Measurements from ENCODE around the gene CA4. TPM values are rescaled to one million over a fixed set of nuclear protein-coding genes. Genes with fewer than 3 reads are reported as not detected.

CA4 gene
- polyA plus RNA-seq, 2 of the 4 experiments (the other 2 are of a cell fraction), result 0.06 TPM; not detected in 1

- 67% methylated on average over 16 of the region's 19 CpGs for WGBS (ENCODE audit: missing lambda C conversion rate)
- ATAC-seq (no peak), DNase-seq (ENCODE audit: low read depth in 1 of 2, low spot score in 1 of 2) (no peak), FAIRE-seq (no peak)
- TF ChIP-seq HEYL (CRISPR knock-in tag; IDR thresholded peaks at IDR 0.05), result no peak
- no peak for TF ChIP-seq HDAC2 (IDR thresholded peaks at IDR 0.05)
- TF ChIP-seq RCOR1 (IDR thresholded peaks at IDR 0.05; ENCODE audit: low read depth, low read length), result no peak
- no peak for TF ChIP-seq CHD2 (IDR thresholded peaks at IDR 0.05; ENCODE audit: low read length, partially characterized antibody)
- no peak for TF ChIP-seq MAX (IDR thresholded peaks at IDR 0.05)
- no peak for TF ChIP-seq POLR2A (IDR thresholded peaks at IDR 0.05; ENCODE audit: low read length)
- TF ChIP-seq NFE2L2 (conservative IDR thresholded peaks at IDR 0.05; ENCODE audit: low read length), result no peak
- Histone ChIP-seq H3K4me3 (no peak overlapping the region), H3K4me1 (peaks cover 14% of the 10 kb centered on the region), H3K27ac (no peak overlapping the region), H3K4me2 (no peak overlapping the region), H3K9me3 (no peaks in the 10 kb centered on the region)
- POLR2A ChIA-PET, result no interaction called here
- CTCF ChIA-PET, result interaction anchor here (0.9 to 15.1 kb wide), 3 partner anchors 9 to 72 kb away, joined by 3 to 150 read pairs (median 8); partner anchors contain the start of gene CA4
Observed at GRCh38 chr17:60158751-60159478, 9.1 kb downstream of the CA4 start.

- H3K9me3 ChIP-seq, result no peaks in the 10 kb centered on the region
- peaks cover 14% of the 10 kb centered on the region for H3K4me1 ChIP-seq
- CTCF ChIA-PET, result interaction anchor here (1.0 to 15.1 kb wide), 3 partner anchors 10 to 16 kb away, joined by 3 to 150 read pairs (median 8); partner anchors contain the start of gene CA4
- H3K27ac ChIP-seq, result no peak overlapping the region
- no peak for ATAC-seq
- FAIRE-seq, result no peak
- POLR2A ChIA-PET, result no interaction called here
- WGBS (ENCODE audit: missing lambda C conversion rate), result 82% methylated on average over 6 of the region's 6 CpGs
- TF ChIP-seq BHLHE40 (IDR thresholded peaks at IDR 0.05; ENCODE audit: low read depth, low read length), result no peak
- TF ChIP-seq ZSCAN20 (CRISPR knock-in tag; IDR thresholded peaks at IDR 0.05), result no peak
- no peak for TF ChIP-seq HOXB13 (CRISPR knock-in tag; IDR thresholded peaks at IDR 0.05; ENCODE audit: low read depth)
- TF ChIP-seq HDAC2 (IDR thresholded peaks at IDR 0.05), result no peak
- no peak for TF ChIP-seq ELK1 (IDR thresholded peaks at IDR 0.05; ENCODE audit: low read depth, low read length)
- no peak for TF ChIP-seq ZC3H11A (IDR thresholded peaks at IDR 0.05)
- no peak for TF ChIP-seq EHF (CRISPR knock-in tag; IDR thresholded peaks at IDR 0.05)
- TF ChIP-seq HOXB5 (CRISPR knock-in tag; IDR thresholded peaks at IDR 0.05), result no peak
- no peak for TF ChIP-seq FOSB (CRISPR knock-in tag; IDR thresholded peaks at IDR 0.05)
- no peak for TF ChIP-seq ZFP36 (IDR thresholded peaks at IDR 0.05; ENCODE audit: borderline replicate concordance, partially characterized antibody)
- no peak for TF ChIP-seq MAX (IDR thresholded peaks at IDR 0.05)
- no peak for TF ChIP-seq HMGXB4 (CRISPR knock-in tag; IDR thresholded peaks at IDR 0.05; ENCODE audit: borderline replicate concordance)
- TF ChIP-seq MAZ (IDR thresholded peaks at IDR 0.05; ENCODE audit: borderline replicate concordance, low read depth, low read length), result no peak
- TF ChIP-seq TFCP2L1 (CRISPR knock-in tag; IDR thresholded peaks at IDR 0.05), result no peak
- no peak for TF ChIP-seq FOXS1 (CRISPR knock-in tag; IDR thresholded peaks at IDR 0.05)
- TF ChIP-seq CBX2 (IDR thresholded peaks at IDR 0.05; ENCODE audit: borderline replicate concordance, low read depth), result no peak
- no peak overlapping the region for H3K4me2 ChIP-seq
- DNase-seq (ENCODE audit: low read depth in 1 of 2, low spot score in 1 of 2), result no peak
- H3K4me3 ChIP-seq, result no peak overlapping the region
Observed at GRCh38 chr17:60159479-60159866, 9.7 kb downstream of the CA4 start.
